GM12801 (cell line): Measurements from ENCODE around the gene ZDHHC22.

Experiments
- CTCF ChIP-seq: IDR thresholded peaks from one replicate; pipeline ENCODE4 v1.5.1; 2011; ENCODE audit warnings: control low read depth; ENCODE audit not compliant: insufficient read length; ENCODE audit errors: extremely low read depth

The ZDHHC22 gene

GRCh38 chr14:77111021-77111420 lies 30.6 kb downstream of the ZDHHC22 start:
- TF ChIP-seq CTCF, result no peak

GRCh38 chr14:77110286-77110685 lies 31.3 kb downstream of the ZDHHC22 start:
- TF ChIP-seq CTCF, result no peak

GRCh38 chr14:77109656-77110055 lies 31.9 kb downstream of the ZDHHC22 start:
- TF ChIP-seq CTCF, result no peak

- no peak for TF ChIP-seq CTCF
Observed at GRCh38 chr14:77108753-77109152, 32.8 kb downstream of the ZDHHC22 start.

- TF ChIP-seq CTCF, result no peak
Observed at GRCh38 chr14:77107228-77107627, 34.4 kb downstream of the ZDHHC22 start.

GRCh38 chr14:77106666-77107065 lies 34.9 kb downstream of the ZDHHC22 start:
- TF ChIP-seq CTCF, result no peak

GRCh38 chr14:77105145-77105939 lies 36.2 kb downstream of the ZDHHC22 start:
- no peak for TF ChIP-seq CTCF
